ENCODE data around the gene UBASH3B.

DNA sequence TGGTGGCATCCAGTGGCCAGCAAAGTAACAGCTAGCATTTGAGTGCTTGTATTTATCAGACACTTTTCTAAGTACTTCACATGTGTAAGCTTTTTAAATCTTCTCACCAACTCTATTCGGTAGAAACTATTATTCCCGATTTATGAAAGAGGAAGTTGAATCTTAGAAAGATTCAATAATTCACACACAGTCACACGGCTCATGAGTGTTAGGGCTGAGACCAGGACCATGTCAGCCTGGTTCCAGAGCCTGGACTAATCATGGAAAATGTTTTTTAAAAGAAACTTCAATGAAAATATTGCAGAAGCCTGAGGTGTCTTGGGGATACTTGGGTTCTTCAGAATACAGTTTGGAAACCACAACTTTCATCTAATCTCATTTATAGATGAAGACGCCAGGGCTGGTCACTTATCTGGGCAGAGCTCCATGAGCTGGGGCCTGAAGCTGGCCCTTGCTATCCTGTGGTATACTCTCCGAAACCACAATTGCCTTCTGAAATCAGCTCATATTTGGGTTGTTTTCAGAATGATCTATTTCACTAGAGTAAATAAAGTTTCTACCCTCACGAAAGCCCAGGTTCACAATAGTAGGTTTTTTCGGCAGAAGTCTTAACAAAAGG is 178.4 kb downstream of the UBASH3B start:
- TF ChIP-seq CTCF (IDR thresholded peaks at IDR 0.05) (no peak), POLR2A (IDR thresholded peaks at IDR 0.05) (no peak)
